ENCODE measurements around the gene MOAP1. TPM values are rescaled to one million over a fixed set of nuclear protein-coding genes. Genes with fewer than 3 reads are reported as not detected.
"Not testable (repeated sequence)": the region's sequence is repeated elsewhere in the genome, so short reads cannot be mapped to it uniquely, and the experiment has no call there.

The MOAP1 gene
- total and polyA plus RNA-seq, 2 experiments from 2014 or later = 8.6 to 21.6 TPM

- H3K4me1 Mint-ChIP-seq = peaks cover 5% of the 10 kb centered on the region; the same call in 2 of the 3 replicates
- no peak overlapping the region for H3K4me3 Mint-ChIP-seq
These were observed 46.8 kb downstream of the MOAP1 start for GRCh38 chr14:93137864-93138263.

DNA sequence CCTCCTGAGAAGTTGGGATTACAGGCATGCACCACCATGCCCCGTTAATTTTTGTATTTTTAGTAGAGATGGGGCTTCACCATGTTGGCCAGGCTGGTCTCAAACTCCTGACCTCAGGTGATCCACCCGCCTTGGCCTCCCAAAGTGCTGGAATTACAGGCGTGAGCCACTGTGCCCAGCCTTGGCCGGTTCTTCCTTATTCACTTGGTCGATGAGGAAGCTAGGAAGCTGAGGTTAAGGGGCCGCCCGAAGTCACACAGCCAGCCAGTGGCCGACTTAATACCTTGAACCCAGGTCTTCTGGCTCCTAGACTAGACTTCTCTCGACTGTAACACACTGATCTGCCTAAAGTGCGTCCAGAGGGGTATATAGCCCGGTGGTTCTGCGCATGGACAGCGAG, 48.2 kb downstream of the MOAP1 start:
- not testable (repeated sequence) for H3K4me2 ChIP-seq; H3K4me3 Mint-ChIP-seq; H3K27me3 Mint-ChIP-seq (ENCODE audit: insufficient read depth, low read depth, poor library complexity); ATAC-seq; H3K27me3 ChIP-seq (ENCODE audit: insufficient read depth); H3K4me1 Mint-ChIP-seq; H3K9me3 Mint-ChIP-seq; H3K27ac ChIP-seq (ENCODE audit: low read depth); H3K4me3 ChIP-seq; H2AFZ ChIP-seq; H3K27ac Mint-ChIP-seq; H3K4me1 ChIP-seq (ENCODE audit: insufficient read depth); H3K9me2 ChIP-seq (ENCODE audit: insufficient read depth); H3K36me3 ChIP-seq (ENCODE audit: insufficient read depth); H3K79me2 ChIP-seq (replicated peaks; ENCODE audit: insufficient read depth); H3K36me3 Mint-ChIP-seq (ENCODE audit: low read depth); DNase-seq (ENCODE audit: low spot score); H4K20me1 ChIP-seq (replicated peaks; ENCODE audit: insufficient read depth); H3F3A ChIP-seq (replicated peaks; ENCODE audit: low read depth)

More at GRCh38 chr14:93137864-93138263, 46.8 kb downstream of the MOAP1 start:
- DNase-seq (ENCODE audit: low spot score) (peak; percentile 38), ATAC-seq (peak; percentile 70)
- Histone ChIP-seq H3K79me2 (replicated peaks; ENCODE audit: insufficient read depth) (no peaks in the 10 kb centered on the region), H3K36me3 (ENCODE audit: insufficient read depth) (no peaks in the 10 kb centered on the region), H3F3A (replicated peaks; ENCODE audit: low read depth) (no peaks in the 10 kb centered on the region), H2AFZ (0 out of 2 replicates have a peak overlapping the region, but pooled peaks have one; percentile 57), H3K4me3 (no peak overlapping the region), H3K4me2 (no peak overlapping the region), H3K27ac (ENCODE audit: low read depth) (no peak overlapping the region), H3K9me2 (ENCODE audit: insufficient read depth) (no peaks in the 10 kb centered on the region), H3K4me1 (ENCODE audit: insufficient read depth) (no peaks in the 10 kb centered on the region), H4K20me1 (replicated peaks; ENCODE audit: insufficient read depth) (no peaks in the 10 kb centered on the region), H3K27me3 (ENCODE audit: insufficient read depth) (no peaks in the 10 kb centered on the region)
- Mint-ChIP-seq H3K36me3 (ENCODE audit: low read depth) (no peaks in the 10 kb centered on the region), H3K27ac (no peak overlapping the region), H3K27me3 (ENCODE audit: insufficient read depth, low read depth, poor library complexity) (peaks cover 2% of the 10 kb centered on the region), H3K9me3 (no peaks in the 10 kb centered on the region)
- TF ChIP-seq ZNF331 (CRISPR knock-in tag; IDR thresholded peaks at IDR 0.05; ENCODE audit: low read depth) (no peak), REST (IDR thresholded peaks at IDR 0.05; ENCODE audit: unreplicated experiment) (no peak), NANOG (IDR thresholded peaks at IDR 0.05; ENCODE audit: borderline replicate concordance) (no peak), EZH2 (IDR thresholded peaks at IDR 0.05; ENCODE audit: low read depth, unreplicated experiment) (no peak)
- TF ChIP-seq, protein P1, sequence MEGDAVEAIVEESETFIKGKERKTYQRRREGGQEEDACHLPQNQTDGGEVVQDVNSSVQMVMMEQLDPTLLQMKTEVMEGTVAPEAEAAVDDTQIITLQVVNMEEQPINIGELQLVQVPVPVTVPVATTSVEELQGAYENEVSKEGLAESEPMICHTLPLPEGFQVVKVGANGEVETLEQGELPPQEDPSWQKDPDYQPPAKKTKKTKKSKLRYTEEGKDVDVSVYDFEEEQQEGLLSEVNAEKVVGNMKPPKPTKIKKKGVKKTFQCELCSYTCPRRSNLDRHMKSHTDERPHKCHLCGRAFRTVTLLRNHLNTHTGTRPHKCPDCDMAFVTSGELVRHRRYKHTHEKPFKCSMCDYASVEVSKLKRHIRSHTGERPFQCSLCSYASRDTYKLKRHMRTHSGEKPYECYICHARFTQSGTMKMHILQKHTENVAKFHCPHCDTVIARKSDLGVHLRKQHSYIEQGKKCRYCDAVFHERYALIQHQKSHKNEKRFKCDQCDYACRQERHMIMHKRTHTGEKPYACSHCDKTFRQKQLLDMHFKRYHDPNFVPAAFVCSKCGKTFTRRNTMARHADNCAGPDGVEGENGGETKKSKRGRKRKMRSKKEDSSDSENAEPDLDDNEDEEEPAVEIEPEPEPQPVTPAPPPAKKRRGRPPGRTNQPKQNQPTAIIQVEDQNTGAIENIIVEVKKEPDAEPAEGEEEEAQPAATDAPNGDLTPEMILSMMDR (conservative IDR thresholded peaks at IDR 0.05; ENCODE audit: low read depth in 2 of 2) = peak; percentile 12 to 41; a peak in 2 of 4 replicates

All from GM23338 (cell line).